B cell (primary cell): ENCODE measurements around the gene FILIP1. TPM values are rescaled to one million over a fixed set of nuclear protein-coding genes. Genes with fewer than 3 reads are reported as not detected.

Experiments
- ATAC-seq: fragments of 200-7000 bp; cut with Tn5 transposase; one replicate; pipeline ENCODE4 v1.10.0; 2021; ENCODE audit warnings: low read depth, mild to moderate bottlenecking, moderate number of reproducible peaks, moderate library complexity
- CTCF ChIA-PET: fragments of 350-600 bp; sonication (Branson Sonifier 250); formaldehyde crosslinking; loops from one replicate; lab custom pipeline; 2021; ENCODE audit warnings: antibody characterized with exemption, inconsistent platforms; lab: Charles Lee
- POLR2A ChIA-PET: fragments of 350-600 bp; sonication (Branson Sonifier 250); formaldehyde crosslinking; loops from one replicate; lab custom pipeline; 2021; ENCODE audit warnings: antibody characterized with exemption; lab: Charles Lee
- DNase-seq: peaks from one replicate; pipeline ENCODE4 v3.0.0; 2013
- H2AFZ ChIP-seq: 2 replicates; pipeline ENCODE4 v1.6.1; 2012; ENCODE audit warnings: mild to moderate bottlenecking, low read depth, low read length; ENCODE audit not compliant: insufficient read depth, poor library complexity, severe bottlenecking
- H3K27ac ChIP-seq, 2 donors: 1 replicate in 1 of 2; 2 replicates in 1 of 2; pipeline ENCODE4 v1.5.1; 2012 to 2013; ENCODE audit warnings: low read length in 2 of 2, mild to moderate bottlenecking in 2 of 2, moderate library complexity in 1 of 2
- H3K27me3 ChIP-seq, 4 experiments: fragments of 200-600 bp in 1 of 4; sonication (generic) in 1 of 4; replicated peaks in 1 of 4; 1 replicate in 2 of 4; 2 replicates in 2 of 4; pipeline versions ENCODE4 v1.6.1 to v1.7.0; 2013 to 2016; ENCODE audit warnings: low read length in 3 of 4, mild to moderate bottlenecking in 2 of 4, mixed read lengths in 1 of 4, moderate library complexity in 1 of 4; ENCODE audit not compliant: insufficient read depth in 4 of 4, control insufficient read depth in 3 of 4; ENCODE audit errors: control extremely low read depth in 1 of 4
- H3K36me3 ChIP-seq, 2 experiments: replicated peaks in 1 of 2; 1 replicate in 1 of 2; 2 replicates in 1 of 2; pipeline versions ENCODE4 v1.6.1 to v1.7.1; 2013; ENCODE audit warnings: low read length in 1 of 2; ENCODE audit not compliant: insufficient read depth in 2 of 2, control insufficient read depth in 1 of 2; ENCODE audit errors: control extremely low read depth in 1 of 2, extremely low read depth in 1 of 2
- H3K4me1 ChIP-seq, 2 donors: fragments of 200-600 bp in 1 of 2; sonication (generic) in 1 of 2; 1 replicate in 1 of 2; 2 replicates in 1 of 2; pipeline versions ENCODE4 v1.5.1 to v1.6.1; 2013 to 2017; ENCODE audit warnings: low read length in 2 of 2; ENCODE audit not compliant: control insufficient read depth in 2 of 2, insufficient read depth in 2 of 2
- H3K4me2 ChIP-seq: replicated peaks from 2 replicates; pipeline ENCODE3; 2012; ENCODE audit warnings: mild to moderate bottlenecking, low read depth, low read length; ENCODE audit not compliant: poor library complexity, severe bottlenecking
- H3K4me3 ChIP-seq, 5 experiments: fragments of 200-600 bp in 1 of 5; sonication (generic) in 1 of 5; 1 replicate in 3 of 5; 2 replicates in 2 of 5; pipeline versions ENCODE4 v1.5.1 to v1.7.0; 2011 to 2016; ENCODE audit warnings: low read length in 4 of 5, mild to moderate bottlenecking in 4 of 5, low read depth in 2 of 5, control low read depth in 1 of 5, moderate library complexity in 1 of 5; ENCODE audit not compliant: insufficient read depth in 1 of 5; ENCODE audit errors: control extremely low read depth in 1 of 5, extremely low read depth in 1 of 5
- H3K79me2 ChIP-seq: fragments of 200-600 bp; sonication (generic); one replicate; pipeline ENCODE4 v1.6.0; 2016; ENCODE audit warnings: low read length; ENCODE audit not compliant: control insufficient read depth, insufficient read depth
- H3K9ac ChIP-seq: fragments of 200-600 bp; sonication (generic); 2 replicates; pipeline ENCODE4 v1.6.1; 2017; ENCODE audit warnings: mild to moderate bottlenecking, low read length, moderate library complexity
- H3K9me3 ChIP-seq, 3 donors: one replicate each; pipeline versions ENCODE4 v1.6.1 to v1.7.1; 2013; ENCODE audit warnings: low read length in 2 of 3; ENCODE audit not compliant: control insufficient read depth in 2 of 3, insufficient read depth in 1 of 3; ENCODE audit errors: control extremely low read depth in 1 of 3
- H4K20me1 ChIP-seq: 2 replicates; pipeline ENCODE4 v1.6.0; 2012; ENCODE audit warnings: mild to moderate bottlenecking, low read length; ENCODE audit not compliant: insufficient read depth, control insufficient read depth, poor library complexity, severe bottlenecking
- H3K27ac Mint-ChIP-seq: one replicate; pipeline ENCODE4 v1.8.0; 2021; ENCODE audit warnings: mixed read lengths
- H3K27me3 Mint-ChIP-seq: one replicate; pipeline ENCODE4 v1.8.0; 2021; ENCODE audit warnings: mixed read lengths
- H3K4me1 Mint-ChIP-seq: one replicate; pipeline ENCODE4 v1.8.0; 2021; ENCODE audit warnings: mixed read lengths
- H3K4me3 Mint-ChIP-seq: one replicate; pipeline ENCODE4 v1.8.0; 2021; ENCODE audit warnings: mixed read lengths
- H3K9me3 Mint-ChIP-seq: one replicate; pipeline ENCODE4 v1.8.0; 2022; ENCODE audit warnings: mixed read lengths; ENCODE audit not compliant: insufficient read depth
- EZH2 ChIP-seq: IDR thresholded peaks from 2 replicates; pipeline ENCODE4 v1.6.1; 2012; ENCODE audit warnings: borderline replicate concordance, low read depth, mild to moderate bottlenecking, moderate library complexity, low read length; ENCODE audit not compliant: insufficient read depth, poor library complexity, severe bottlenecking
- WGBS: methylation state at CpG from one replicate; pipeline ENCODE4 v1.1.5; 2013; ENCODE audit warnings: missing lambda C conversion rate; ENCODE audit not compliant: insufficient coverage; 5-methylcytosine and 5-hydroxymethylcytosine counted together
- intact Hi-C: fragments of 100-400 bp; cut with micrococcal nuclease; formaldehyde crosslinking; loops from one replicate; pipeline ENCODE4 v1.10.0; 2022
- polyA plus RNA-seq: library from polyadenylated mRNA; depleted of rRNA; stranded (reverse); fragments of >200 nt; gene quantifications from 2 replicates; pipeline ENCODE4 v1.2.3, GENCODE V29; 2012
- total RNA-seq, 2 donors: library from RNA; stranded (reverse); fragments of 120-200 nt in 1 of 2; gene quantifications; 1 replicate in 1 of 2; 2 replicates in 1 of 2; pipeline versions ENCODE4 v1.2.3 to v1.2.4, GENCODE V29; 2013 to 2022
- TF ChIP-seq, protein P1 (sequence below): fragments of 200-600 bp; IDR thresholded peaks from one replicate; pipeline ENCODE4 v1.8.0; 2022; ENCODE audit warnings: antibody characterized with exemption, mild to moderate bottlenecking

FILIP1 gene
- total and polyA plus RNA-seq, 2 donors (not counting 1 experiment from before 2014, with no cell fraction given): not detected

GRCh38 chr6:75263401-75263750 lies 230.2 kb downstream of the FILIP1 start:
- Histone ChIP-seq H3K4me2 (no peak overlapping the region), H3K27me3 (no peaks in the 10 kb centered on the region), H2AFZ (no peak overlapping the region), H3K79me2 (peaks cover 19% of the 10 kb centered on the region), H3K36me3 (peaks cover 13 to 46% of the 10 kb centered on the region in 2 experiments), H4K20me1 (peaks cover 41% of the 10 kb centered on the region), H3K9ac (no peak overlapping the region), H3K4me3 (no peak overlapping the region), H3K4me1 (no peaks in the 10 kb centered on the region), H3K9me3 (no peaks in the 10 kb centered on the region), H3K27ac (no peak overlapping the region)
- Mint-ChIP-seq H3K4me1 (peaks cover 5% of the 10 kb centered on the region), H3K27ac (no peak overlapping the region), H3K9me3 (no peaks in the 10 kb centered on the region), H3K27me3 (no peaks in the 10 kb centered on the region), H3K4me3 (no peak overlapping the region)
- TF ChIP-seq, protein P1, sequence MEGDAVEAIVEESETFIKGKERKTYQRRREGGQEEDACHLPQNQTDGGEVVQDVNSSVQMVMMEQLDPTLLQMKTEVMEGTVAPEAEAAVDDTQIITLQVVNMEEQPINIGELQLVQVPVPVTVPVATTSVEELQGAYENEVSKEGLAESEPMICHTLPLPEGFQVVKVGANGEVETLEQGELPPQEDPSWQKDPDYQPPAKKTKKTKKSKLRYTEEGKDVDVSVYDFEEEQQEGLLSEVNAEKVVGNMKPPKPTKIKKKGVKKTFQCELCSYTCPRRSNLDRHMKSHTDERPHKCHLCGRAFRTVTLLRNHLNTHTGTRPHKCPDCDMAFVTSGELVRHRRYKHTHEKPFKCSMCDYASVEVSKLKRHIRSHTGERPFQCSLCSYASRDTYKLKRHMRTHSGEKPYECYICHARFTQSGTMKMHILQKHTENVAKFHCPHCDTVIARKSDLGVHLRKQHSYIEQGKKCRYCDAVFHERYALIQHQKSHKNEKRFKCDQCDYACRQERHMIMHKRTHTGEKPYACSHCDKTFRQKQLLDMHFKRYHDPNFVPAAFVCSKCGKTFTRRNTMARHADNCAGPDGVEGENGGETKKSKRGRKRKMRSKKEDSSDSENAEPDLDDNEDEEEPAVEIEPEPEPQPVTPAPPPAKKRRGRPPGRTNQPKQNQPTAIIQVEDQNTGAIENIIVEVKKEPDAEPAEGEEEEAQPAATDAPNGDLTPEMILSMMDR: no peak
- no peak for TF ChIP-seq EZH2
- no peak for ATAC-seq
- ChIA-PET POLR2A (no interaction called here), CTCF (interaction anchor here (0.8 kb wide), 1 partner anchor 283 kb away, joined by 3 read pairs; no protein-coding TSS in a partner anchor)
- DNase-seq: no peak
- intact Hi-C loops: no loop called here

DNA sequence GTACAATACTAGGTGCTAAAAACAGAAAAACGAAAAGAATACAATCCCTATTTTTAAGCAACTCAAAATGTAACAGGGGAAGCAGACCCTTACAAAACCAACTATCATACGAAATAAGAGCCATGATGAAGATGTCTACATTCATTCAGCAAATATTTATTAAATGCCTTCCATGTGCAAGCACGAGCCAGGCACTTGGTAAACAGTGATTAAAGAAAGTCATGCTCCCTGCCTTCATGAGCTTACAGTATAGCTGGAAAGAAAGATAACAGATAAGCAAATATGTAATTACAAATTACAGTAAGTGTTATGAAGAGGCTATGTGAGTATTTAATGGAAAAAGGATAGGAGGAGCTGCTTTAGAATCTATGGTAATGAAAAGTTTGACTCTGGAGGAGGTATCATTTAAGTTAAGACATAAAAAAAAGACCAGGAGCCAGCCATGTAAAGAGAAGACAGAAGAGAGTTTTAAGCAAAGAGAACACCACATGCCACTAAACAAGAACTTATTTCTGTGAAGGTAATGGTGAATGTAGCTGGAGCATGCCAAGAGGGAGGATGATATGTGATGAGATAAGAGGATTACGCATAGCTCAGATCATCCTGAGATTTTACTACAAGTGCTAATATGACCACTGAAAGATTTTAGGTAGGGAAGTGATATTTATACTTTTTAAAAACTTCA lies 230.7 kb downstream of the FILIP1 start:
- no peak overlapping the region for H3K9ac ChIP-seq
- no peak overlapping the region for H2AFZ ChIP-seq
- no peak for DNase-seq
- Mint-ChIP-seq H3K27me3 (no peaks in the 10 kb centered on the region), H3K4me1 (peaks cover 5% of the 10 kb centered on the region), H3K9me3 (no peaks in the 10 kb centered on the region), H3K27ac (no peak overlapping the region), H3K4me3 (no peak overlapping the region)
- no peaks in the 10 kb centered on the region for H3K27me3 ChIP-seq
- no peak overlapping the region for H3K4me3 ChIP-seq
- no peaks in the 10 kb centered on the region for H3K4me1 ChIP-seq
- H3K27ac ChIP-seq: no peak overlapping the region
- H3K4me2 ChIP-seq: no peak overlapping the region
- no peak for TF ChIP-seq EZH2
- TF ChIP-seq, protein P1: no peak
- peaks cover 36% of the 10 kb centered on the region for H4K20me1 ChIP-seq
- POLR2A ChIA-PET: no interaction called here
- no CpG with 5 or more reads among the region's 4 CpGs for WGBS
- no peaks in the 10 kb centered on the region for H3K9me3 ChIP-seq
- peaks cover 13 to 49% of the 10 kb centered on the region in 2 experiments for H3K36me3 ChIP-seq
- CTCF ChIA-PET: interaction anchor here (0.7 to 1.6 kb wide), 3 partner anchors 9 to 284 kb away, joined by 3 to 4 read pairs (median 3); no protein-coding TSS in a partner anchor
- no peak for ATAC-seq
- intact Hi-C loops: no loop called here
- H3K79me2 ChIP-seq: peaks cover 19% of the 10 kb centered on the region
